GM12878 (cell line): ENCODE measurements around the gene ANO9. TPM values are rescaled to one million over a fixed set of nuclear protein-coding genes. Genes with fewer than 3 reads are reported as not detected.

Experiments used
- ATAC-seq: fragments of 200-7000 bp; cut with Tn5 transposase; 3 replicates; pipeline ENCODE4 v1.9.1; 2020; ENCODE audit warnings: mild to moderate bottlenecking, moderate library complexity
- BruUV-seq: library from RNA; stranded (reverse); fragments of 400-500 nt; replicated peaks from 2 replicates; lab custom pipeline; 2021; lab: Mats Ljungman, UMichigan
- CTCF ChIA-PET: fragments of 300-600 bp; sonication (Branson Sonifier 250); formaldehyde crosslinking; extraction: SDS; loops from one replicate; lab custom pipeline; 2021; ENCODE audit warnings: inconsistent platforms; lab: Yijun Ruan, JAX
- POLR2A ChIA-PET: fragments of 350-600 bp; formaldehyde crosslinking; extraction: SDS; loops from one replicate; lab custom pipeline; 2021; ENCODE audit warnings: inconsistent platforms; lab: Charles Lee
- RAD21 ChIA-PET: fragments of 300-600 bp; sonication (Branson Sonifier 250); formaldehyde crosslinking; loops from one replicate; lab custom pipeline; 2023; ENCODE audit warnings: antibody characterized with exemption; ENCODE audit not compliant: unreplicated experiment; lab: Charles Lee
- SMC1A ChIA-PET: fragments of 300-600 bp; sonication (Branson Sonifier 250); formaldehyde crosslinking; loops from one replicate; lab custom pipeline; 2023; ENCODE audit not compliant: unreplicated experiment, uncharacterized antibody; lab: Charles Lee
- DNase-seq: peaks from one replicate; pipeline ENCODE4 v3.0.0-alpha.2; 2011; ENCODE audit warnings: low read depth, low spot score
- FAIRE-seq: peaks from 3 replicates; lab custom pipeline; 2011; peaks lifted over from hg19 to GRCh38; lab: Jason Lieb, UNC
- H2AFZ ChIP-seq: 2 replicates; pipeline ENCODE4 v1.6.0; 2011; ENCODE audit warnings: low read depth, low read length, control low read depth; ENCODE audit not compliant: control insufficient read depth
- H3K27ac ChIP-seq: 2 replicates; pipeline ENCODE4 v1.5.1; 2011; ENCODE audit warnings: control low read depth; ENCODE audit not compliant: control insufficient read depth, insufficient read depth
- H3K27me3 ChIP-seq, 2 experiments: replicated peaks in 1 of 2; 2 replicates each; pipeline versions ENCODE4 v1.6.0 to v1.6.1; 2011; ENCODE audit warnings: low read length in 1 of 2; ENCODE audit not compliant: control insufficient read depth in 2 of 2, insufficient read depth in 2 of 2
- H3K36me3 ChIP-seq, 2 experiments: 2 replicates each; pipeline ENCODE4 v1.5.1; 2011; ENCODE audit warnings: low read length in 1 of 2; ENCODE audit not compliant: control insufficient read depth in 2 of 2, insufficient read depth in 2 of 2
- H3K4me1 ChIP-seq: 2 replicates; pipeline ENCODE4 v1.6.1; 2011; ENCODE audit warnings: mild to moderate bottlenecking, low read length, moderate library complexity, mixed read lengths; ENCODE audit not compliant: control insufficient read depth, insufficient read depth
- H3K4me2 ChIP-seq: 2 replicates; pipeline ENCODE4 v1.6.0; 2011; ENCODE audit warnings: control low read depth; ENCODE audit not compliant: control insufficient read depth, insufficient read depth
- H3K4me3 ChIP-seq: fragments of 200-600 bp; sonication (generic); 2 replicates; pipeline ENCODE4 v1.5.1; 2016
- H3K79me2 ChIP-seq: 2 replicates; pipeline ENCODE4 v1.6.0; 2011; ENCODE audit warnings: low read length; ENCODE audit not compliant: control insufficient read depth, insufficient read depth
- H3K9ac ChIP-seq: 2 replicates; pipeline ENCODE4 v1.8.0; 2011; ENCODE audit warnings: low read length, control low read depth, mixed read lengths; ENCODE audit not compliant: control insufficient read depth, insufficient read depth
- H3K9me3 ChIP-seq: replicated peaks from 3 replicates; pipeline ENCODE4 v1.5.1; 2011; ENCODE audit warnings: mild to moderate bottlenecking, low read length; ENCODE audit not compliant: control insufficient read depth, insufficient read depth
- H4K20me1 ChIP-seq: 2 replicates; pipeline ENCODE4 v1.6.0; 2011; ENCODE audit not compliant: control insufficient read depth, insufficient read depth
- CBFB ChIP-seq: IDR thresholded peaks from 2 replicates; pipeline ENCODE4 v1.6.1; 2016; ENCODE audit warnings: antibody characterized with exemption, low read depth
- EGR1 ChIP-seq, 2 experiments: IDR thresholded peaks; 1 replicate in 1 of 2; 2 replicates in 1 of 2; pipeline ENCODE4 v1.6.1; 2011 to 2012; ENCODE audit warnings: low read depth in 2 of 2, low read length in 2 of 2, borderline replicate concordance in 1 of 2, mild to moderate bottlenecking in 1 of 2, moderate library complexity in 1 of 2
- ETV6 ChIP-seq, 2 experiments: fragments of 450-650 bp in 1 of 2; IDR thresholded peaks in 1 of 2; conservative IDR thresholded peaks in 1 of 2; 2 replicates each; pipeline ENCODE4 v1.6.1; 2014; ENCODE audit warnings: antibody characterized with exemption in 1 of 2, borderline replicate concordance in 1 of 2, low read depth in 1 of 2, mild to moderate bottlenecking in 1 of 2, moderate library complexity in 1 of 2
- HCFC1 ChIP-seq: fragments of 150-350 bp; IDR thresholded peaks from 2 replicates; pipeline ENCODE4 v1.6.1; 2014; ENCODE audit warnings: low read length
- HDGF ChIP-seq: fragments of 450-650 bp; IDR thresholded peaks from 2 replicates; pipeline ENCODE4 v1.6.1; 2016; ENCODE audit warnings: antibody characterized with exemption
- IKZF2 ChIP-seq, 2 experiments: fragments of 450-650 bp; IDR thresholded peaks; 2 replicates each; pipeline ENCODE4 v1.6.1; 2017; ENCODE audit warnings: mild to moderate bottlenecking in 2 of 2, moderate library complexity in 2 of 2
- KAT2A ChIP-seq: conservative IDR thresholded peaks from 2 replicates; pipeline ENCODE4 v1.6.1; 2011; ENCODE audit warnings: low read depth, low read length; ENCODE audit not compliant: control insufficient read depth
- MEF2B ChIP-seq: fragments of 450-650 bp; IDR thresholded peaks from 2 replicates; pipeline ENCODE4 v1.6.1; 2018; ENCODE audit warnings: mild to moderate bottlenecking, moderate library complexity; ENCODE audit not compliant: partially characterized antibody, poor library complexity, severe bottlenecking
- NRF1 ChIP-seq: conservative IDR thresholded peaks from 2 replicates; pipeline ENCODE4 v1.6.1; 2011; ENCODE audit warnings: mild to moderate bottlenecking, low read depth, low read length, improper control_type of control experiment
- POLR2AphosphoS5 ChIP-seq: IDR thresholded peaks from 2 replicates; pipeline ENCODE4 v1.6.1; 2011; ENCODE audit warnings: mild to moderate bottlenecking, low read length, inconsistent platforms
- YY1 ChIP-seq: IDR thresholded peaks from 2 replicates; pipeline ENCODE4 v1.6.1; 2011; ENCODE audit warnings: low read depth, mild to moderate bottlenecking, low read length
- ZSCAN29 ChIP-seq: fragments of 450-650 bp; IDR thresholded peaks from 2 replicates; pipeline ENCODE4 v1.6.1; 2017; ENCODE audit warnings: mild to moderate bottlenecking, moderate library complexity
- WGBS: methylation state at CpG from one replicate; pipeline ENCODE4 v1.1.6; 2016; ENCODE audit warnings: low lambda C conversion rate; ENCODE audit not compliant: insufficient replicate concordance, insufficient coverage; ENCODE audit errors: missing lambda C conversion rate; 5-methylcytosine and 5-hydroxymethylcytosine counted together
- in situ Hi-C: fragments of 300-500 bp; cut with MboI; formaldehyde crosslinking; loops from 9 replicates; pipeline ENCODE4 v1.14.3; 2018; ENCODE audit warnings: mixed read lengths
- intact Hi-C: fragments of 100-400 bp; cut with micrococcal nuclease; formaldehyde crosslinking; loops from one replicate; pipeline ENCODE4 v1.14.2; 2022; ENCODE audit not compliant: unreplicated experiment
- polyA plus RNA-seq, 11 experiments: library from polyadenylated mRNA; depleted of rRNA in 4 of 11; unstranded in 6 of 11; stranded (reverse) in 5 of 11; fragments of >200 nt; fragmentation: Nextera tagmentation in 4 of 11; fragmentation: Illumina TruSeq in 1 of 11; extraction: Ambion mirVana in 4 of 11; extraction: Trizol in 1 of 11; gene quantifications; 1 replicate in 1 of 11; 2 replicates in 10 of 11; pipeline versions ENCODE4 v1.2.1 to v1.2.3, GENCODE V29; 2011 to 2016; ENCODE audit warnings: inconsistent platforms in 2 of 11, missing spikeins in 2 of 11, low read depth in 1 of 11
- total RNA-seq, 4 experiments: library from RNA; depleted of rRNA in 3 of 4; stranded (reverse); fragments of >200 nt in 3 of 4; fragmentation: Illumina TruSeq in 1 of 4; extraction: Trizol in 1 of 4; gene quantifications; 2 replicates each; pipeline versions ENCODE4 v1.2.1 to v1.2.3, GENCODE V29; 2013 to 2021
- TF ChIP-seq, protein P1 (sequence below): fragments of 450-650 bp; IDR thresholded peaks from 2 replicates; pipeline ENCODE4 v1.6.1; 2017; ENCODE audit warnings: borderline replicate concordance
- TF ChIP-seq, protein P2 (sequence below): fragments of 450-650 bp; conservative IDR thresholded peaks from 2 replicates; pipeline ENCODE4 v1.6.1; 2017; ENCODE audit warnings: mild to moderate bottlenecking, moderate library complexity

ANO9 gene
- total and polyA plus RNA-seq, 10 of the 15 experiments (the other 5 are each of a cell fraction or from before 2014, with no cell fraction given): 0.21 to 42.3 (median 12.0) TPM

DNA sequence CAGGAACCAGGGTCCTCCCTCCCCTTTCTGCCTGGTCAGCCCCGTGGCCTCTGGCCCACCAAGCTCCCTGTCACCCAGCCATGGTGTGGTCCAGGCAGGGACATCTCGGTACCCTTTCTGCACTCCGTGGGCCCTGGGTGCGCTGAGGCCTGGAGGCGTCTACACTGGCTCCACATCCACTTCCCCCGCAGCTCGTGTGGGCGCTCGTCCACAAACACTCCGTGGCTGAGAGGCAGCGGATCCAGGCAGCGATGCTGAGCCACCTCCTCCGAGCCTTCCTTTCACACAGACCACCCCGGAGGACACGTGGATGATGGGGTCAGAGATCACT lies 49.1 kb upstream of the ANO9 start:
- no peak for DNase-seq
- Histone ChIP-seq H3K4me1 (no peaks in the 10 kb centered on the region), H3K27ac (no peak overlapping the region)
- no peak for FAIRE-seq
- POLR2A ChIA-PET: no interaction called here
- no peak for ATAC-seq
- TF ChIP-seq ETV6 (conservative IDR thresholded peaks at IDR 0.05 in 1 of 2, IDR thresholded peaks at IDR 0.05 in 1 of 2; ENCODE audit: borderline replicate concordance in 1 of 2, low read depth in 1 of 2): no peak
- TF ChIP-seq, all 136 proteins: peak for 0
- CTCF ChIA-PET: no interaction called here
- RAD21 ChIA-PET: no interaction called here
- H3K79me2 ChIP-seq: no peaks in the 10 kb centered on the region
- intact Hi-C loops: no loop called here
- H3K36me3 ChIP-seq: peaks cover 6 to 11% of the 10 kb centered on the region in 2 experiments; a peak in 3 of 4 replicates
- no peak overlapping the region for H3K9ac ChIP-seq
- WGBS: 85% methylated on average over 15 of the region's 15 CpGs
- in situ Hi-C loops: no loop called here
- H3K4me2 ChIP-seq: no peak overlapping the region
- SMC1A ChIA-PET: no interaction called here
- no peak overlapping the region for H3K4me3 ChIP-seq
- H3K9me3 ChIP-seq: no peaks in the 10 kb centered on the region
- H4K20me1 ChIP-seq: no peaks in the 10 kb centered on the region
- no TSS peak for BruUV-seq
- H2AFZ ChIP-seq: no peak overlapping the region
- no peaks in the 10 kb centered on the region for H3K27me3 ChIP-seq

DNA sequence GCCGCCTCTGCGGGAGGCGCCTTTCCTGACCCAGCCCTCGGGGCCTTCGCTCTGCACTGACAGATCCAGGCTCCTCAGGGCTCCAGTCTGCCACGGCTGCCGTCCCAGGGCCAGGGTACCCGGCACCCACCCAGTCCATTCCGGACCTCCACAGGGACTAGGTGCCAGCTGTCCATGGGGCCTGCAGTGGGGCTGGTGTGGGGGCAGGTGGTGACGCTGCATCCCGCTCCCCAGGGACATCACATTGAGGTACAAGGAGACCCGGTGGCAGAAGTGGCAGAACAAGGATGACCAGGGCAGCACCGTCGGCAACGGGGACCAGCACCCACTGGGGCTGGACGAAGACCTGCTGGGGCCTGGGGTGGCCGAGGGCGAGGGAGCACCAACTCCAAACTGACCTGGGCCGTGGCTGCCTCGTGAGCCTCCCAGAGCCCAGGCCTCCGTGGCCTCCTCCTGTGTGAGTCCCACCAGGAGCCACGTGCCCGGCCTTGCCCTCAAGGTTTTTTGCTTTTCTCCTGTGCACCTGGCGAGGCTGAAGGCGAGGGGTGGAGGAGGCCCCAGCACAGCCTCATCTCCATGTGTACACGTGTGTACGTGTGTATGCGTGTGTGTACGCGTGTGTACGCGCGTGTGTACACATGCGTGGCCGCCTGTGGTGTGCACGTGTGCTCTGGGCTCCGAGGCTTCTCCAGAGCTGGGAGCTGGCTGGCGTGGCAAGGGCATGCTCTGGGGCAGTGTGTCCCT lies 48.5 kb upstream of the ANO9 start:
- ChIA-PET POLR2A (no interaction called here), SMC1A (no interaction called here), RAD21 (no interaction called here), CTCF (no interaction called here)
- no peak overlapping the region for H2AFZ ChIP-seq
- H4K20me1 ChIP-seq: no peaks in the 10 kb centered on the region
- H3K9me3 ChIP-seq: no peaks in the 10 kb centered on the region
- no peak for ATAC-seq
- no peak for DNase-seq
- FAIRE-seq: no peak
- H3K27ac ChIP-seq: no peak overlapping the region
- no peaks in the 10 kb centered on the region for H3K27me3 ChIP-seq
- no TSS peak for BruUV-seq
- no peaks in the 10 kb centered on the region for H3K4me1 ChIP-seq
- in situ Hi-C loops: no loop called here
- intact Hi-C loops: no loop called here
- no peak overlapping the region for H3K4me2 ChIP-seq
- 95% methylated on average over 38 of the region's 38 CpGs for WGBS
- H3K9ac ChIP-seq: no peak overlapping the region
- H3K79me2 ChIP-seq: no peaks in the 10 kb centered on the region
- peaks cover 4 to 11% of the 10 kb centered on the region in 2 experiments; a peak in 3 of 4 replicates for H3K36me3 ChIP-seq
- no peak overlapping the region for H3K4me3 ChIP-seq
- no peak for TF ChIP-seq KAT2A
- no peak for TF ChIP-seq POLR2AphosphoS5
- no peak for TF ChIP-seq EGR1 (IDR thresholded peaks at IDR 0.05; ENCODE audit: borderline replicate concordance in 1 of 2, low read depth in 2 of 2, low read length in 2 of 2)
- no peak for TF ChIP-seq ZSCAN29
- no peak for TF ChIP-seq MEF2B
- TF ChIP-seq, protein P1, sequence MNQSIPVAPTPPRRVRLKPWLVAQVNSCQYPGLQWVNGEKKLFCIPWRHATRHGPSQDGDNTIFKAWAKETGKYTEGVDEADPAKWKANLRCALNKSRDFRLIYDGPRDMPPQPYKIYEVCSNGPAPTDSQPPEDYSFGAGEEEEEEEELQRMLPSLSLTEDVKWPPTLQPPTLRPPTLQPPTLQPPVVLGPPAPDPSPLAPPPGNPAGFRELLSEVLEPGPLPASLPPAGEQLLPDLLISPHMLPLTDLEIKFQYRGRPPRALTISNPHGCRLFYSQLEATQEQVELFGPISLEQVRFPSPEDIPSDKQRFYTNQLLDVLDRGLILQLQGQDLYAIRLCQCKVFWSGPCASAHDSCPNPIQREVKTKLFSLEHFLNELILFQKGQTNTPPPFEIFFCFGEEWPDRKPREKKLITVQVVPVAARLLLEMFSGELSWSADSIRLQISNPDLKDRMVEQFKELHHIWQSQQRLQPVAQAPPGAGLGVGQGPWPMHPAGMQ: no peak
- TF ChIP-seq, protein P2, sequence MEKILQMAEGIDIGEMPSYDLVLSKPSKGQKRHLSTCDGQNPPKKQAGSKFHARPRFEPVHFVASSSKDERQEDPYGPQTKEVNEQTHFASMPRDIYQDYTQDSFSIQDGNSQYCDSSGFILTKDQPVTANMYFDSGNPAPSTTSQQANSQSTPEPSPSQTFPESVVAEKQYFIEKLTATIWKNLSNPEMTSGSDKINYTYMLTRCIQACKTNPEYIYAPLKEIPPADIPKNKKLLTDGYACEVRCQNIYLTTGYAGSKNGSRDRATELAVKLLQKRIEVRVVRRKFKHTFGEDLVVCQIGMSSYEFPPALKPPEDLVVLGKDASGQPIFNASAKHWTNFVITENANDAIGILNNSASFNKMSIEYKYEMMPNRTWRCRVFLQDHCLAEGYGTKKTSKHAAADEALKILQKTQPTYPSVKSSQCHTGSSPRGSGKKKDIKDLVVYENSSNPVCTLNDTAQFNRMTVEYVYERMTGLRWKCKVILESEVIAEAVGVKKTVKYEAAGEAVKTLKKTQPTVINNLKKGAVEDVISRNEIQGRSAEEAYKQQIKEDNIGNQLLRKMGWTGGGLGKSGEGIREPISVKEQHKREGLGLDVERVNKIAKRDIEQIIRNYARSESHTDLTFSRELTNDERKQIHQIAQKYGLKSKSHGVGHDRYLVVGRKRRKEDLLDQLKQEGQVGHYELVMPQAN: no peak
- TF ChIP-seq IKZF2 (IDR thresholded peaks at IDR 0.05): no peak
- no peak for TF ChIP-seq CBFB
- TF ChIP-seq HDGF: no peak
- TF ChIP-seq NRF1: no peak
- TF ChIP-seq YY1: no peak
- TF ChIP-seq ETV6 (conservative IDR thresholded peaks at IDR 0.05 in 1 of 2, IDR thresholded peaks at IDR 0.05 in 1 of 2; ENCODE audit: borderline replicate concordance in 1 of 2, low read depth in 1 of 2): no peak
- TF ChIP-seq HCFC1: no peak
